HG03354 (cell line): ENCODE data around the gene GPR3.

ENCODE experiments used
- ATAC-seq: cut with Tn5 transposase; IDR thresholded peaks from one replicate; pipeline ENCODE4 v1.9.1; 2021; ENCODE audit warnings: mild to moderate bottlenecking; ENCODE audit not compliant: unreplicated experiment, poor library complexity, severe bottlenecking

Gene GPR3

GRCh38 chr1:27358038-27358927 lies 34.1 kb upstream of the GPR3 start:
- ATAC-seq, result no peak

- no peak for ATAC-seq
Measured at GRCh38 chr1:27358928-27359313, 33.5 kb upstream of the GPR3 start.

GRCh38 chr1:27359822-27360158 lies 32.6 kb upstream of the GPR3 start:
- ATAC-seq, result no peak

GRCh38 chr1:27360159-27361043 lies 32.0 kb upstream of the GPR3 start:
- no peak for ATAC-seq

GRCh38 chr1:27361044-27361402 lies 31.4 kb upstream of the GPR3 start:
- ATAC-seq, result no peak

GRCh38 chr1:27361553-27361952 lies 30.9 kb upstream of the GPR3 start:
- no peak for ATAC-seq

GRCh38 chr1:27363766-27364695 lies 28.4 kb upstream of the GPR3 start:
- no peak for ATAC-seq

- ATAC-seq, result peak; percentile 35
Measured at GRCh38 chr1:27364696-27365371, 27.6 kb upstream of the GPR3 start.

GRCh38 chr1:27365372-27366112 lies 26.9 kb upstream of the GPR3 start:
- ATAC-seq, result peak; percentile 51

GRCh38 chr1:27366113-27366410 lies 26.4 kb upstream of the GPR3 start:
- ATAC-seq, result peak; percentile 43

GRCh38 chr1:27366411-27367159 lies 25.8 kb upstream of the GPR3 start, which contains the start of gene MAP3K6:
Gene MAP3K6 (minus strand): TSS chr1:27366961. CDS start chr1:27366597, 364 bp downstream.
- ATAC-seq, result peak; percentile 31

- no peak for ATAC-seq
Measured at GRCh38 chr1:27367160-27367650, 25.2 kb upstream of the GPR3 start.

- ATAC-seq, result no peak
Measured at GRCh38 chr1:27368869-27369582, 23.4 kb upstream of the GPR3 start.

- no peak for ATAC-seq
Measured at GRCh38 chr1:27372022-27372807, 20.2 kb upstream of the GPR3 start.

GRCh38 chr1:27372808-27373690 lies 19.4 kb upstream of the GPR3 start:
- no peak for ATAC-seq
